SH-SY5Y (cell line): Measurements from ENCODE around the gene BAG2.

ENCODE experiments used
- GATA2 ChIP-seq: IDR thresholded peaks from 2 replicates; pipeline ENCODE4 v1.6.1; 2011; ENCODE audit warnings: mild to moderate bottlenecking, low read depth, low read length
- GATA3 ChIP-seq: IDR thresholded peaks from 2 replicates; pipeline ENCODE4 v1.6.1; 2011; ENCODE audit warnings: low read depth, mild to moderate bottlenecking, low read length, moderate library complexity

GRCh38 chr6:57190140-57190539 is 18.0 kb downstream of the BAG2 start:
- TF ChIP-seq GATA2 (no peak), GATA3 (no peak)
